GM19455 (cell line): ENCODE measurements around the gene CDC25C.
A peak's percentile ranks its signal among the peaks of the same experiment; 100 is the strongest.
"Not testable (repeated sequence)": the region's sequence is repeated elsewhere in the genome, so short reads cannot be mapped to it uniquely, and the experiment has no call there.

ENCODE experiments used
- ATAC-seq: cut with Tn5 transposase; IDR thresholded peaks from one replicate; pipeline ENCODE4 v1.9.1; 2021; ENCODE audit not compliant: unreplicated experiment

CDC25C gene

GRCh38 chr5:138346889-138347288 is 15.3 kb upstream of the CDC25C start:
- no peak for ATAC-seq

GRCh38 chr5:138344887-138345622 is 13.5 kb upstream of the CDC25C start:
- no peak for ATAC-seq

GRCh38 chr5:138340008-138340407 is 8.4 kb upstream of the CDC25C start:
- ATAC-seq: no peak

GRCh38 chr5:138339464-138339863 is 7.9 kb upstream of the CDC25C start:
- ATAC-seq: no peak

DNA sequence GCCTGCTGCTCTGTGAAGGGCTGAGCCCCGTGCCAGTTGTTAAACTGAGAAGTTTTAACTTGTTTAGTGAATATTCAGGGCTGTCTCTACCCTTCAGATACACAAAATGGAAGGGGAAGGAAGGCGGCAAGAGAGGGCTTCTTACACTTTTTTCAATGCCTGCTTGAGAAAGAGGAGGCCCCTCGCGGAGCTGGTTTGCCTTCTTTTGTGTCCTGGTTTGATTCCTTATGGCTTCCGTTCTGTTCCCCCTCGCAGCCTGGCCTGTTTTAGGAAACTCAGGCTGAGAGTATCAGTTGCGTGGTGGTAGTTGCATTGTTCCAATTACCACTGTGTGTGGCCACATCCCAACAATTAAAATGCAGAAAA is 7.5 kb upstream of the CDC25C start:
- no peak for ATAC-seq

DNA sequence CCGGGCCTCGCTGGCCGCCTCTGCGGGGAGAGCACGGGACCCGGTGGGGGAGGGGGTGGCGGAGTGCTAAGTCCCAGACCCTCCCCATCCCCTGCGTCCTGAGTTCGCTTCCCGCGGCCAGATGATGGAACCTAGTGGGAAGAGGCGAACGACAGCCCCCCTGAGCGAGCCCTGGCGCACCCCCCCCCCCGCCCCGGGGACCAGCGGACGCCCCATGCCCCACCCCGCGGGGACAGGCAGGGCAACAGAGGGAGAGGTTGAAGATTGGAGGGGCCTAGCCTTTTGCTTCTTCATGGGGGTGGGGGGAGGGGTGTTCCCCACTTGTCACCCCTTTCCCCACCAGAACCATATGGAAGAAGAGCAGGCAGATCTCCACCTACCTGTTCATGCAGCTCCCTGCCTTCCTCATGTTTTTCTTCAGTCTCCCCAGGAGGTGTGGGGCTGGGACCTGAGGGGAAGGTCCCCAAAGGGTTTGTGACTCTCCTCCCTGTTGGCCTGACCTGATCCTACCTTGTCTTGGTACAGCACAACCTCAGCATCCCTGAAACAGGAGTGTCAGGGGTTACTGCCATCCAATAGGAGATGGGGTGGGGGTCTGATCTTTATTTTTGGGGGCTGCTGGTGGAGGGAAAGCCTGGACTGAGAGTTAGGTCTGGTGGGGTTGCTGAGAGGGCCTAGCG is 6.9 kb upstream of the CDC25C start:
- ATAC-seq: no peak

- ATAC-seq: peak; percentile 75
Measured at GRCh38 chr5:138337685-138338410, 6.2 kb upstream of the CDC25C start, which contains the start of gene FAM53C. FAM53C (plus strand) TSS chr5:138338266; CDS start chr5:138341336, 3,070 bp downstream.

GRCh38 chr5:138336952-138337684 is 5.5 kb upstream of the CDC25C start:
- peak; percentile 17 for ATAC-seq

DNA sequence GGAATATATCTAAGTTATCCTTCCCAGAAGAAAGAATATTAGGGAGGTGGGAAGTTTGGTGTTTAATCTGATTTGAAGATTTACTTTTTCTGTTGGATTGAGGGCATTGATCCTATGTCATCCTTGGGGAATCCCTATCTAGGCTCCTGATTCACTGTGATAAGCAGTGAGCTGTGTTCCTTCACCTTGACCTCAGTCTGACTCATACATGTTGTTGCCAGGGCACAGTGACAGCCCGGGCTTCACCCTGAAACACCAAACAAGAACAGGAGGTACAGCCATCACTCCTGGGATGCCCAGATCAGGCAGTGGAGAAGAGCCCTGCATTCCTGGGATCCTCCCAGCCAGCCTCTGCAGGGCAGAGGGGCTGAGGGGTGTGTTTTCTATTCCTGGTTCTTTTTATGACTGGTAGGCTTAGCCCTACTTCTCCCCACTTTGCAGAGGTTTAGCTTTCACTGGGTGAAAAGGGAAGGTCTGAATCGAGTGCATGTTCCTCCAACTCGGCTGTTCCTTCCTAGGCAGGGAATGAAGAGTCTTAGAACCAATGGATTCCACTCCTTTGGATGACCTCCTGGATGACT is 3.4 kb upstream of the CDC25C start:
- no peak for ATAC-seq

GRCh38 chr5:138330813-138331448 is 673 bp downstream of the CDC25C start:
- ATAC-seq: no peak

DNA sequence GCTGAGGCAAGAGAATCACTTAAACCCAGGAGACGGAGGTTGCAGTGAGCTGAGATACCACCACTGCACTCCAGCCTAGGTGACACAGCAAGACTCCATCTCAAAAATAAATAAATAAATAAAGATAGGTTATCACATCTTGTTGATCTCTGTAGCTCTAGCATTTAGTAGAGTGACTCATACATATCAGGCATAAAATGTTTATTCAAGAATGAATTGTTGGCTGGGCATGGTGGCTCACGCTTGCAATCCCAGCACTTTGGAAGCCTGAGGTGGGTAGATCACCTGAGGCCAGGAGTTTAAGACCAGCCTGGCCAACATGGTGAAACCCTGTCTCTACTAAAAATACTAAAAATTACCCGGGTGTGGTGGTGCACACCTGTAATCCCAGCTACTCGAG is 13.4 kb downstream of the CDC25C start:
- not testable (repeated sequence) for ATAC-seq

GRCh38 chr5:138316355-138316754 is 15.2 kb downstream of the CDC25C start:
- no peak for ATAC-seq

GRCh38 chr5:138315751-138316278 is 15.8 kb downstream of the CDC25C start:
- ATAC-seq: no peak

DNA sequence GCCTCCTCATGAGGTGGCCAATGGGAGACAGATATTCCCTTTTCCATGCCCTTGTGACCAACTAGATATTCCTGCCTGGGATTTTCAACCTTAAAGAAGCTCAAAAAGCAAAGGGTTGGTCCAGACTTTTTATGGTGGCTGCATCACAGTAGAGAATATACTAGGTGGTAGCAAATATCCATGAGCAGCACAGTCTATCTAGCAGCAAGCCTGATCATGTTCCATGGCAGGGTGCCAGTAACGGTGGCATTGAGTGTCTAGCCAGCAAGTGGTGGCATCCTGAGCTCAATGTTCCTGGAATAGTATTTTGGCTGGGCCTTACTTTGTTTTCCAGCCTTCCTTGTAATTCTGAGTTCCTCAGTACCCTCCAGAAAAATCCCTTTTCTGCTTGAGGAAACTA is 25.8 kb downstream of the CDC25C start:
- no peak for ATAC-seq

DNA sequence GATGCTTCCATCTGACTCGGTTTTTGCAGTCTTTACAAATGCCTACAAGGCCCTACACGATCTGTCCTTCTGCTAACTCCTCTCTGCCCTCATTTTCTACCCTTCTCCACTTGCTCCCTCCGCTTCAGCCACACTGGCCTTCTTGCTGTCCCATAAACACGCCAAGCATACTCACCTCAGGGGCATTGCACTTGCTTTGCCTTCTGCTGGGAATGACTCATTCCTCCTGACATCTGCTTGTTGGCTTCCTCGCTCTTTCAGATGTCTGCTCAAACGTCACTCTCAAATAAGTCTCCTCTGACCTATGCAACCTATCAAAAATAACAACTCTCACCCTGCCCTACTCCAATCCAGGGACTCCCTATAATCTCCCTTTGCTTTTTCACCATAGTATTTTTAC is 28.2 kb downstream of the CDC25C start:
- ATAC-seq: no peak

- no peak for ATAC-seq
Measured at GRCh38 chr5:138289296-138289695, 42.3 kb downstream of the CDC25C start.

DNA sequence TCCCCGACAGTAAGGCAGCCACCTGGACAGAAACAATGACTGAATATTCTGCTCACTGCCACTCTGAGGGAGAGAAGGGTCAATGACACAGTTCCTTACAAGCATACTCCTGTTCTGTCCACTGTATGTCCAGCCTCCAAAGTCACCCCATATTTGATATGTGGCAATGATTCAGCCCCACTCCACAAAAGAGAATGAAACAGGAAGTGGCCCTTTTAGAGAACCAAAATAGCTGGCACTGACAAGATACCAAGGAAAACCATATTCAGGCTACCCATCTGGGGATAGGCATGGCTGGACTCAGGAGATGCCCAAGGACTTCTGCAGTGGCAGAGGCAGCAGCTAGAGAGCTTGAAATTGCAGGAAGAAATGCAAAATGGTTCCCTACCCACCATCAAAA is 44.4 kb downstream of the CDC25C start:
- no peak for ATAC-seq

- no peak for ATAC-seq
Measured at GRCh38 chr5:138282920-138283742, 48.5 kb downstream of the CDC25C start.

DNA sequence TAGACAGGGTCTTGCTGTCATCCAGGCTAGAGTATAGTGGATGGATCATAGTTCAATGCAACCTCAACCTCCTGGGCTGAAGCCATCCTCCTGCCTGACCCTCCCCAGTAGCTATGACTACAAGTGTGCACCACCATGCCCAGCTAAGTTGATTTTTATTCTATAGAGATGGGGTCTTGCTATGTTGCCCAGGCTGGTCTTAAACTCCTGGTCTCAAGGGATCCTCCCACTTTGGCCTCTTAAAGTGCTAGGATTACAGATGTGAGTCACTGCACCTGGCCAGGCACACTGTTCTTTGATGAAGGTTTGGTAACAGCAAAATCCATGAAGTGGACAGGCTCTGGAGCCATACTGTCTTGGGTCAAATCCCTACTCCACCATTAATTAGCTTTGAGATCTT is 50.7 kb downstream of the CDC25C start:
- no peak for ATAC-seq
